Stromal cell of bone marrow (primary cell): ENCODE results near the gene PDZD2.

Experiments used
- DNase-seq: peaks from one replicate; pipeline ENCODE4 v3.0.0-alpha.2; 2012; ENCODE audit warnings: low read depth

Gene PDZD2

DNA sequence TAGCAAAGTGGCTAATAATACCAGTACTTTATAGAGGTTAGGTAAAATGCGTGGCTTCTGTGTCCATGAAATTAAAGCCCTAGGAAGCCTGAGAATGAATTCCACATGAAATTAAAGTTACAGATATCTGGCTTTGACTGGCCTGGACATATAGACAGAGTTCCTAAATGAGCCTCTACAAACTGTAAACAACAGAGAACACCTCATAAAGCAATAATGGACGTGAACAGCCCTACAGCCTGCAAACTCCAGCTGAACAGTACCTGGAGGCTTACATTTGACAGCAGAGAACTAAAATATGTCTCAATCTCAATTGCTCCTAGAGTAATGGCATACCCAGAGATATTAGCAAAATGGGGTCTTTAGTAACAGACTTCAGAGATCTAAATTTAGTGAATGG, 506.4 kb downstream of the PDZD2 start:
- no peak for DNase-seq

DNA sequence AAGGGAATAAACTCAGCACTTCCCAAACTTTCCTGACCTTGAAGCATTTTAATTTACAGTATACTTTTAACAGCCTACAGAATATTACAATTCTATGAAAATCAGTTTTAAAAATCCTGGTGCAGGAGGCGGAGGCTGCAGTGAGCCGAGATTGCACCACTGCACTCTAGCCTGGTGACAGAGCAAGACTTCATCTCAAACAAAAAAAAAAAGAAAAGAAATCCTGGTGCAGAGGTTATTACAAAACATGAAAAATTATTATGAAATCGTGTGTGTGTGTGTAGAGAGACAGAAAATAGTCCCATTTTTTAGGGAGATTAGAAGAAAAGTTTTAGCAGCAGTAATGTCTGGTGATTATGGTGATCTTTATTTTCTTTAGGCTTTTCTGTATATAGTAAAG, 508.3 kb downstream of the PDZD2 start:
- DNase-seq, result no peak

DNA sequence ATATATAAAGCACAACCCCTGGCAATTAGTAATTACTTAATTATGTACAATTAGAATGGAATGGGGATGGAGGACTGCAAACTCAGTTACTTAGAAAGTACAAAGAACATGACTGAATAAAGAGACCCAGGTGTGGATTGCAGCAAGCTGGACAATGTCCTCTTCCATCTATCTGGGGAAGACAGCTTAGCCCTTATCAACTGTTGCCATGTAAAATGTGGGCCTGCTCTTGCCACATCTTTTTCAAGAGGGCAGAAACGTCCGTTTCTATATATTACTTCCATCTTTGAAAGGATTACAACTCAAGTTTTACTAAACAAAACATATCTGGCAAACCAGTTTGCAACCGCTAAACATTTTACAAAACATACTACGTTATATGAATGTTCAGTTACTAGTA, 509.0 kb downstream of the PDZD2 start:
- no peak for DNase-seq

DNA sequence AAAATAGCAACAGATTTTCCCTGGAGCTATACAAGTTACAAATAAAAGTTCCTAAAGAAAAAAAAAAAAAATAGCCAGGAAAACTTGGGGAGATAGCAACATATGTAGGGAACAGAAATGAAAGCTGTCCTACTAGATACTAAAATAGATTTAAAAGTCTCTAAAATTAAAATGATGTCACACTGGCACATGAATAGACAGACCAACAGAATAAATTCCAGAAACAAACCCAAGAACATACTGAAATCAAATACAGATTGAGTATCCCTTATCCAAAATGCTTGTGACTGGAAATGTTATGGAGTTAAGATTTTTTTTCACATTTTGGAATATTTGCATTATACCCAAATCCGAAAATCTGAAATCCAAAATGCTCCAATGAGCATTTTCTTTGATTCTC, 511.4 kb downstream of the PDZD2 start:
- no peak for DNase-seq

DNA sequence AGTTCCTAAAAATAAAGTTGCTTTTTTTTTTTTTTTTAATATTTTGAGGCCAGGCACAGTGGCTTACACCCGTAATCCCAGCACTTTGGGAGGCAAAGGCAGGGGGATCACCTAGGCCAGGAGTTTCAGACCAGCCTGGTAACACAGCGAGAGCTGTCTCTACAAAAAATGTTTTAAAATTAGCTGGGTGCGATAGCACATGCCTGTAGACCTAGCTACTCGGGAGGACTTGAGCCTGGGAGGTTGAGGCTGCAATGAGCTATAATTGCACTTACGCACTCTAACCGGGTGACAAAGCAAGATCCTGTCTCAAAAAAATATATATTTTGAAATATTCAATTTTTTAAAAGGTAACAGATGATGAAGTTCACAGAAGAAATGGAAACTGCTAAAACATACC, 512.3 kb downstream of the PDZD2 start:
- no peak for DNase-seq

DNA sequence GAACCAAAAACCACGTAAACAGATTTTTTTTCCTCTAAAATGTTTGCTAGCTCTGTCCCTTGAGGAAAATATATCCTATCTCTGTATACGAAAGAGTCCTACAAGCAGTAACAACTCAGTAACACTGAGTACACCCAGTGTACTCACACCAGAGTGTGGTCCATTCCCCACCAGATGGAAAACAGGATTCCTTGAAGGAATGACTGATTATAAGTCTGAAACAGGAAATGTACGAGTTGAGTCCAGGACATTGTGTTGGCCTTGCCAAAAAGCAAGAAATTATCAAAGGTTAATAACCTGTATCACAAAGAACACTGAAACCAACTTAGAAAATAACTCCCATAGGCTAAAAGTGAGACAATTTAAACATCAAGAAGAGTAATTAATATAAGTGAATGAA, 514.8 kb downstream of the PDZD2 start:
- DNase-seq, result no peak

DNA sequence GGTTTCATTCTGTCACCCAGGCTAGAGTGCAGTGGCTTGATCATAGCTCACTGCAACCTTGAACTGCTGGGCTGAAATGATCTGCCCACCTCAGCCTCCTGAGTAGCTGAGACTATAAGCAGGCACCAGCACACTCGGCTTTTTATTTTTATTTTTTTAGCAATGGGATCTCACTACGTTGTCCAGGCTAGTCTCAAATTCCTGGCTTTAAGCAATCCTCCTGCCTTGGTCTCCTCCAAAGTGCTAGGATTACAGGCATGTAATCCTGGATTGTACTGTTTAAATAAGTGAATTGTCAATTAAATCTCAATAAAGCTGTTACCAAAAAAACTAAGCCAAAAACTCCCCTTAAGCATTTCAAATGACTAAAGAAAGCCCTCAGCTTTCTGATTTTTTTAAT, 516.3 kb downstream of the PDZD2 start:
- DNase-seq, result no peak

DNA sequence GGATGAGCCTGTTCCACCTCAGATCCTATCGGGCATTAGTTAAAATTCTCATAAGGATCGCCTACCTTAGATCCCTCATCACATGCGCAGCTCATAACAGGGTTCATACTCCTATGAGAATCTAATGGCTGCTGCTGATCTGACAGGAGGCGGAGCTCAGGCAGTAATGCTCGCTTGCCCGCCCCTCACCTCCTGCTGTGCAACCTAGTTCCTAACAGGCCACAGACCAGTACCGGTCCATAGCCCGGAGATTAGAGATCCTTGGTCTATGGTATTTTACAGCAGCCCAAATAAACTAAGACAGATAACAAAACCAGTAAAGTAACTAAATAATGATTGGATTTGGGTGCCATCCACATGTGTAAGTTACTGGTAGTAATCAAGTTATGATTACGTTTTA, 517.7 kb downstream of the PDZD2 start:
- DNase-seq, result no peak

DNA sequence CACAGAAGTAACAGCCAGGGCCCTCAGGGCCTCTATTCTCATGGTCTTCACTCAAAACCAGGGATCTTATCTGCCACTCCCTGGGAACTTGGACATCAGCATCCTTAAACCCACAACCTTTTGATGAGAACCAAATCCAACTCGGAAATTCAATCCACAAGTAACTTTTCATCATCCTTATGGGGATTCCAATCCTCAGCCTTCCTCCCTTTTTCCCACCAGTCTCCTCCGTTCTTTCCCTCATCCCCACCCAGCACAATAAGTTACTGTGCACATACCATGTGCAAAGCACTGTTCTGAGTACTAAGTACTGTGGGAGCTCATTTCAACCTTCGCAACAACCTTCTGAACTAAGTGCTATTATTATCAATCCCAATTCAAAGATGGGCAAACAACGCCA, 518.1 kb downstream of the PDZD2 start:
- no peak for DNase-seq

DNA sequence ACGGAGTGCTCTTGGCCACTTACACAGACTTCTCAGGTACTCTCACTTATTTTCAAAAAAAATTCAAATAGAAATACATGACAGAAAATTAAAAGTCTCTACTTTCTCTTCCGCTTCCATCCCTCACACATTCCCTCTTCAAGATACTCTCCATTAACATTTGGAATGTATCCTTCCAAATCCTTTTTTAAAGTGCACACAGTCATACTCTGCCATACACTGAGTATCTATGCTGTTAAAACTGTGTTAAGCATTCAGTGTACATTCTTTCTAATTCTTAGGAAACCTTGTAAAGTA, 519.7 kb downstream of the PDZD2 start:
- DNase-seq, result no peak

DNA sequence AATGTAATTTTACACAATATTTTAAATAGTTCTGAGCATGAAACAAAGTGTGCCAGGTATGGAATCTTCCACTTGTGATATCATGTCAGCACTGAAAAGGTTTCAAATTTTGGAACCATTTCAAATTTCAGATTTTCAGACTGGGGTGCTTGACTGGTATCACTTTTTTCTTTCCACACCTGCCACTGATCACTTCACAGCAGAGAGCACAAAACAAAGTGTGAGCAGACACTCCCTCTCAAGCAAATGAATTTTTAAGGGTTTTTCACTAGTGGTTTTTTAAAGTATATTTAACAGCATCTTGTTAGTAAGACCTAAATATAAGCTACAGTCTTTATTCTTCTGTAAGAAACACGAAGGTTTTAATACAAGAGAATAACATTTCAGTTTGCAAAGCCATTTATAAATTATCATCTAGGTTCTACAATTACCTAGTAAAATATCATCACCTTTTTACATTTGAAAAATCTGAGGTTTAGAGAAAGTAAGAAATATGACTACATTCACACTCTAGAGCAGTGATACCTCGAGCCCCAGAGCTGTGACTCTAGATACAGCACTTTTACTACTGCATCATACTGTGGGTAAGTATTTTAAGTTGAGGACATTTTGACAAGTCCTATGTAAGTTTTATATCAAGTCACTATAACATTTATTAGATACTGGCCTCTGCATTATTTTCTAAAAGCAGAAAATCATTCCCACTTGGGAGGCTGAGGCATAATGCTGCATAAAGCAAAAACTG, 520.6 kb downstream of the PDZD2 start:
- DNase-seq, result no peak

DNA sequence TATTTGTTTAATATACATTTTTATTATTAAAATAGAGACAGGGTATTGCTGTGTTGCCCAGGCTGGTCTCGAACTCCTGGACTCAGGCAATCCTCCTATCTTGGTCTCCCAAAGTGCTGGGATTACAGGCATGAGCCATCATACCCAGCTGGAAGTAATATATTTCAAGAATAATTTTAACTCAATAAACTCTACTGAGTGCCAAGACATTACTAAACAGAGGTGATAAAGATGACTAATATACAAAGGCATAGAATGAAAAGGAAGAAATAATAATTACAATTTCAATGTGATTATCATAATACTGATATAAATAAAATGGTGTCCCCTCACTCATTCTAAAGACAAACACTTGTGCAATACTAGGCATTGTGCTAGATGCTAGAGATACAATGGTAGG, 521.3 kb downstream of the PDZD2 start:
- DNase-seq, result no peak
